ENCODE data around the gene MINDY2. TPM values are rescaled to one million over a fixed set of nuclear protein-coding genes. Genes with fewer than 3 reads are reported as not detected.

Gene MINDY2
- total and polyA plus RNA-seq, 2 experiments from 2014 or later, result 36.3 to 47.9 TPM

GRCh38 chr15:58752716-58753115 lies 18.4 kb upstream of the MINDY2 start:
- H3K27ac Mint-ChIP-seq, result no peak overlapping the region
- Histone ChIP-seq H3K4me3 (no peak overlapping the region), H3F3A (replicated peaks; ENCODE audit: low read depth) (0 out of 2 replicates have a peak, but pooled peaks cover 3% of the 10 kb centered on the region), H3K9me2 (ENCODE audit: insufficient read depth) (no peaks in the 10 kb centered on the region), H3K27me3 (ENCODE audit: insufficient read depth) (no peaks in the 10 kb centered on the region), H3K27ac (ENCODE audit: low read depth) (no peak overlapping the region), H3K36me3 (ENCODE audit: insufficient read depth) (no peaks in the 10 kb centered on the region), H4K20me1 (replicated peaks; ENCODE audit: insufficient read depth) (peaks cover 6% of the 10 kb centered on the region), H3K79me2 (replicated peaks; ENCODE audit: insufficient read depth) (peaks cover 11% of the 10 kb centered on the region), H2AFZ (no peak overlapping the region), H3K4me1 (ENCODE audit: insufficient read depth) (peaks cover 8% of the 10 kb centered on the region), H3K4me2 (no peak overlapping the region)
- no peak for ATAC-seq
- peaks cover 10% of the 10 kb centered on the region for H3K27me3 Mint-ChIP-seq (ENCODE audit: insufficient read depth, low read depth, poor library complexity)
- H3K36me3 Mint-ChIP-seq (ENCODE audit: low read depth), result peaks cover 4% of the 10 kb centered on the region; the same call in 2 of the 3 replicates
- peaks cover 14% of the 10 kb centered on the region for H3K4me1 Mint-ChIP-seq
- H3K9me3 Mint-ChIP-seq, result peaks cover 3% of the 10 kb centered on the region; the same call in 1 of the 3 replicates
- TF ChIP-seq, protein P1, sequence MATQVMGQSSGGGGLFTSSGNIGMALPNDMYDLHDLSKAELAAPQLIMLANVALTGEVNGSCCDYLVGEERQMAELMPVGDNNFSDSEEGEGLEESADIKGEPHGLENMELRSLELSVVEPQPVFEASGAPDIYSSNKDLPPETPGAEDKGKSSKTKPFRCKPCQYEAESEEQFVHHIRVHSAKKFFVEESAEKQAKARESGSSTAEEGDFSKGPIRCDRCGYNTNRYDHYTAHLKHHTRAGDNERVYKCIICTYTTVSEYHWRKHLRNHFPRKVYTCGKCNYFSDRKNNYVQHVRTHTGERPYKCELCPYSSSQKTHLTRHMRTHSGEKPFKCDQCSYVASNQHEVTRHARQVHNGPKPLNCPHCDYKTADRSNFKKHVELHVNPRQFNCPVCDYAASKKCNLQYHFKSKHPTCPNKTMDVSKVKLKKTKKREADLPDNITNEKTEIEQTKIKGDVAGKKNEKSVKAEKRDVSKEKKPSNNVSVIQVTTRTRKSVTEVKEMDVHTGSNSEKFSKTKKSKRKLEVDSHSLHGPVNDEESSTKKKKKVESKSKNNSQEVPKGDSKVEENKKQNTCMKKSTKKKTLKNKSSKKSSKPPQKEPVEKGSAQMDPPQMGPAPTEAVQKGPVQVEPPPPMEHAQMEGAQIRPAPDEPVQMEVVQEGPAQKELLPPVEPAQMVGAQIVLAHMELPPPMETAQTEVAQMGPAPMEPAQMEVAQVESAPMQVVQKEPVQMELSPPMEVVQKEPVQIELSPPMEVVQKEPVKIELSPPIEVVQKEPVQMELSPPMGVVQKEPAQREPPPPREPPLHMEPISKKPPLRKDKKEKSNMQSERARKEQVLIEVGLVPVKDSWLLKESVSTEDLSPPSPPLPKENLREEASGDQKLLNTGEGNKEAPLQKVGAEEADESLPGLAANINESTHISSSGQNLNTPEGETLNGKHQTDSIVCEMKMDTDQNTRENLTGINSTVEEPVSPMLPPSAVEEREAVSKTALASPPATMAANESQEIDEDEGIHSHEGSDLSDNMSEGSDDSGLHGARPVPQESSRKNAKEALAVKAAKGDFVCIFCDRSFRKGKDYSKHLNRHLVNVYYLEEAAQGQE (IDR thresholded peaks at IDR 0.05; ENCODE audit: unreplicated experiment), result no peak
- no peak for TF ChIP-seq JUNB (IDR thresholded peaks at IDR 0.05; ENCODE audit: unreplicated experiment)
- TF ChIP-seq, protein P2, sequence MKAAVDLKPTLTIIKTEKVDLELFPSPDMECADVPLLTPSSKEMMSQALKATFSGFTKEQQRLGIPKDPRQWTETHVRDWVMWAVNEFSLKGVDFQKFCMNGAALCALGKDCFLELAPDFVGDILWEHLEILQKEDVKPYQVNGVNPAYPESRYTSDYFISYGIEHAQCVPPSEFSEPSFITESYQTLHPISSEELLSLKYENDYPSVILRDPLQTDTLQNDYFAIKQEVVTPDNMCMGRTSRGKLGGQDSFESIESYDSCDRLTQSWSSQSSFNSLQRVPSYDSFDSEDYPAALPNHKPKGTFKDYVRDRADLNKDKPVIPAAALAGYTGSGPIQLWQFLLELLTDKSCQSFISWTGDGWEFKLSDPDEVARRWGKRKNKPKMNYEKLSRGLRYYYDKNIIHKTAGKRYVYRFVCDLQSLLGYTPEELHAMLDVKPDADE (IDR thresholded peaks at IDR 0.05), result no peak
- TF ChIP-seq POLR2AphosphoS5 (IDR thresholded peaks at IDR 0.05; ENCODE audit: low read depth), result no peak
- no peak for TF ChIP-seq ZNF114 (CRISPR knock-in tag; IDR thresholded peaks at IDR 0.05)
- TF ChIP-seq NANOG (IDR thresholded peaks at IDR 0.05; ENCODE audit: borderline replicate concordance), result no peak
- TF ChIP-seq EZH2phosphoT487 (IDR thresholded peaks at IDR 0.05; ENCODE audit: unreplicated experiment), result no peak
- no peak for TF ChIP-seq CREB1 (CRISPR knock-in tag; IDR thresholded peaks at IDR 0.05; ENCODE audit: low read depth)
- TF ChIP-seq EZH2 (IDR thresholded peaks at IDR 0.05; ENCODE audit: low read depth, unreplicated experiment), result no peak
- DNase-seq (ENCODE audit: low spot score), result no peak
- no peak overlapping the region for H3K4me3 Mint-ChIP-seq

DNA sequence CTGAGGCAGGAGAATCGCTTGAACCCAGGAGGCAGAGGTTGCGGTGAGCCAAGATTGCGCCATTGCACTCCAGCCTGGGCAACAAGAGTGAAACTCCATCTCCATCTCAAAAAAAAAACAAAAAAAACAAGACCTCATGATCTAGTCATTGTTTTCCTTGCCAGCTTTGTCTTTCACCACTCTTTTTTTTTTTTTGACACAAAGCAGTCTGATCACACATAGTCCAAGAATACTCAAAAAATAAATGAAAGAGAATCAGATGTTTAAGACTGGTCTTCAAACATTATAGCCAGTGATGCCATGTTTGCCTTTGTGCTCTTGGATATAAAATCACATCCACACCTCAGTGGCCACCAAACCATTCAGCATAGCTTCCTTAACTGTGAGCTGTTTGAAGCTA lies 15.8 kb upstream of the MINDY2 start:
- H3K4me3 Mint-ChIP-seq, result no peak overlapping the region
- H3K27ac Mint-ChIP-seq, result no peak overlapping the region
- peaks cover 3% of the 10 kb centered on the region for H3K27me3 Mint-ChIP-seq (ENCODE audit: insufficient read depth, low read depth, poor library complexity)
- peaks cover 3% of the 10 kb centered on the region for H3K4me1 Mint-ChIP-seq
- H3K4me1 ChIP-seq (ENCODE audit: insufficient read depth), result peaks cover 2% of the 10 kb centered on the region; the same call in 1 of the 2 replicates
- H2AFZ ChIP-seq, result peak overlapping the region; percentile 76
- DNase-seq (ENCODE audit: low spot score), result no peak
- H3K9me3 Mint-ChIP-seq, result no peaks in the 10 kb centered on the region
- H4K20me1 ChIP-seq (replicated peaks; ENCODE audit: insufficient read depth), result no peaks in the 10 kb centered on the region
- H3K36me3 Mint-ChIP-seq (ENCODE audit: low read depth), result no peaks in the 10 kb centered on the region
- no peak for ATAC-seq
- H3K36me3 ChIP-seq (ENCODE audit: insufficient read depth), result no peaks in the 10 kb centered on the region
- H3K27ac ChIP-seq (ENCODE audit: low read depth), result no peak overlapping the region
- H3K27me3 ChIP-seq (ENCODE audit: insufficient read depth), result no peaks in the 10 kb centered on the region
- H3F3A ChIP-seq (replicated peaks; ENCODE audit: low read depth), result no peaks in the 10 kb centered on the region
- H3K4me3 ChIP-seq, result no peak overlapping the region
- no peaks in the 10 kb centered on the region for H3K79me2 ChIP-seq (replicated peaks; ENCODE audit: insufficient read depth)
- H3K9me2 ChIP-seq (ENCODE audit: insufficient read depth), result no peaks in the 10 kb centered on the region
- no peak overlapping the region for H3K4me2 ChIP-seq
- TF ChIP-seq, protein P3, sequence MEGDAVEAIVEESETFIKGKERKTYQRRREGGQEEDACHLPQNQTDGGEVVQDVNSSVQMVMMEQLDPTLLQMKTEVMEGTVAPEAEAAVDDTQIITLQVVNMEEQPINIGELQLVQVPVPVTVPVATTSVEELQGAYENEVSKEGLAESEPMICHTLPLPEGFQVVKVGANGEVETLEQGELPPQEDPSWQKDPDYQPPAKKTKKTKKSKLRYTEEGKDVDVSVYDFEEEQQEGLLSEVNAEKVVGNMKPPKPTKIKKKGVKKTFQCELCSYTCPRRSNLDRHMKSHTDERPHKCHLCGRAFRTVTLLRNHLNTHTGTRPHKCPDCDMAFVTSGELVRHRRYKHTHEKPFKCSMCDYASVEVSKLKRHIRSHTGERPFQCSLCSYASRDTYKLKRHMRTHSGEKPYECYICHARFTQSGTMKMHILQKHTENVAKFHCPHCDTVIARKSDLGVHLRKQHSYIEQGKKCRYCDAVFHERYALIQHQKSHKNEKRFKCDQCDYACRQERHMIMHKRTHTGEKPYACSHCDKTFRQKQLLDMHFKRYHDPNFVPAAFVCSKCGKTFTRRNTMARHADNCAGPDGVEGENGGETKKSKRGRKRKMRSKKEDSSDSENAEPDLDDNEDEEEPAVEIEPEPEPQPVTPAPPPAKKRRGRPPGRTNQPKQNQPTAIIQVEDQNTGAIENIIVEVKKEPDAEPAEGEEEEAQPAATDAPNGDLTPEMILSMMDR (conservative IDR thresholded peaks at IDR 0.05; ENCODE audit: low read depth in 2 of 2), result no peak
- TF ChIP-seq, protein P1 (IDR thresholded peaks at IDR 0.05; ENCODE audit: unreplicated experiment), result no peak
- no peak for TF ChIP-seq EZH2 (IDR thresholded peaks at IDR 0.05; ENCODE audit: low read depth, unreplicated experiment)
- no peak for TF ChIP-seq CREB1 (CRISPR knock-in tag; IDR thresholded peaks at IDR 0.05; ENCODE audit: low read depth)
- TF ChIP-seq, protein P2 (IDR thresholded peaks at IDR 0.05), result no peak
- no peak for TF ChIP-seq POLR2AphosphoS5 (IDR thresholded peaks at IDR 0.05; ENCODE audit: low read depth)
